ENCODE data around the gene SLC35G6.
"Not testable (repeated sequence)": the region's sequence is repeated elsewhere in the genome, so short reads cannot be mapped to it uniquely, and the experiment has no call there.

Gene SLC35G6

GRCh38 chr17:7466318-7466638 is 15.0 kb upstream of the SLC35G6 start:
- Histone ChIP-seq H3K4me1 (ENCODE audit: insufficient read depth, low read length) (peaks cover 16% of the 10 kb centered on the region), H2AFZ (ENCODE audit: low read depth, low read length) (no peak overlapping the region), H3K36me3 (ENCODE audit: insufficient read depth, low read length) (peaks cover 22% of the 10 kb centered on the region), H3K27me3 (ENCODE audit: insufficient read depth, low read length) (no peaks in the 10 kb centered on the region), H3K4me3 (ENCODE audit: low read length) (no peak overlapping the region), H3K9me3 (ENCODE audit: low read length) (no peaks in the 10 kb centered on the region)

GRCh38 chr17:7466639-7467341 is 14.5 kb upstream of the SLC35G6 start:
- Histone ChIP-seq H3K4me1 (ENCODE audit: insufficient read depth, low read length) (peaks cover 16% of the 10 kb centered on the region), H2AFZ (ENCODE audit: low read depth, low read length) (no peak overlapping the region), H3K36me3 (ENCODE audit: insufficient read depth, low read length) (peaks cover 22% of the 10 kb centered on the region), H3K9me3 (ENCODE audit: low read length) (no peaks in the 10 kb centered on the region), H3K4me3 (ENCODE audit: low read length) (no peak overlapping the region), H3K27me3 (ENCODE audit: insufficient read depth, low read length) (no peaks in the 10 kb centered on the region)

GRCh38 chr17:7467498-7467897 is 13.7 kb upstream of the SLC35G6 start:
- no peak overlapping the region for H3K4me3 ChIP-seq (ENCODE audit: low read length)
- no peaks in the 10 kb centered on the region for H3K9me3 ChIP-seq (ENCODE audit: low read length)
- H3K4me1 ChIP-seq (ENCODE audit: insufficient read depth, low read length): peaks cover 16% of the 10 kb centered on the region
- H3K36me3 ChIP-seq (ENCODE audit: insufficient read depth, low read length): peaks cover 16% of the 10 kb centered on the region
- no peak overlapping the region for H2AFZ ChIP-seq (ENCODE audit: low read depth, low read length)
- no peaks in the 10 kb centered on the region for H3K27me3 ChIP-seq (ENCODE audit: insufficient read depth, low read length)

GRCh38 chr17:7468290-7468689 is 13.0 kb upstream of the SLC35G6 start:
- H3K36me3 ChIP-seq (ENCODE audit: insufficient read depth, low read length): peaks cover 12% of the 10 kb centered on the region
- no peak overlapping the region for H3K4me3 ChIP-seq (ENCODE audit: low read length)
- H3K4me1 ChIP-seq (ENCODE audit: insufficient read depth, low read length): peaks cover 16% of the 10 kb centered on the region
- no peaks in the 10 kb centered on the region for H3K9me3 ChIP-seq (ENCODE audit: low read length)
- H2AFZ ChIP-seq (ENCODE audit: low read depth, low read length): no peak overlapping the region
- H3K27me3 ChIP-seq (ENCODE audit: insufficient read depth, low read length): no peaks in the 10 kb centered on the region

- Histone ChIP-seq H3K36me3 (ENCODE audit: insufficient read depth, low read length) (peaks cover 7% of the 10 kb centered on the region), H3K9me3 (ENCODE audit: low read length) (no peaks in the 10 kb centered on the region), H2AFZ (ENCODE audit: low read depth, low read length) (no peak overlapping the region), H3K27me3 (ENCODE audit: insufficient read depth, low read length) (no peaks in the 10 kb centered on the region), H3K4me3 (ENCODE audit: low read length) (no peak overlapping the region), H3K4me1 (ENCODE audit: insufficient read depth, low read length) (peaks cover 16% of the 10 kb centered on the region)
Observed at GRCh38 chr17:7468804-7469389, 12.3 kb upstream of the SLC35G6 start.

GRCh38 chr17:7469843-7470242 is 11.4 kb upstream of the SLC35G6 start:
- not testable (repeated sequence) for H3K27me3 ChIP-seq (ENCODE audit: insufficient read depth, low read length); H2AFZ ChIP-seq (ENCODE audit: low read depth, low read length); H3K36me3 ChIP-seq (ENCODE audit: insufficient read depth, low read length); H3K9me3 ChIP-seq (ENCODE audit: low read length); H3K4me3 ChIP-seq (ENCODE audit: low read length)
- peaks cover 16% of the 10 kb centered on the region for H3K4me1 ChIP-seq (ENCODE audit: insufficient read depth, low read length)

GRCh38 chr17:7470457-7470973 is 10.7 kb upstream of the SLC35G6 start:
- H3K36me3 ChIP-seq (ENCODE audit: insufficient read depth, low read length); H2AFZ ChIP-seq (ENCODE audit: low read depth, low read length); H3K27me3 ChIP-seq (ENCODE audit: insufficient read depth, low read length); H3K9me3 ChIP-seq (ENCODE audit: low read length); H3K4me3 ChIP-seq (ENCODE audit: low read length): not testable (repeated sequence)
- H3K4me1 ChIP-seq (ENCODE audit: insufficient read depth, low read length): peaks cover 16% of the 10 kb centered on the region

- Histone ChIP-seq H2AFZ (ENCODE audit: low read depth, low read length) (no peak overlapping the region), H3K27me3 (ENCODE audit: insufficient read depth, low read length) (no peaks in the 10 kb centered on the region), H3K4me1 (ENCODE audit: insufficient read depth, low read length) (peaks cover 14% of the 10 kb centered on the region), H3K4me3 (ENCODE audit: low read length) (no peak overlapping the region), H3K36me3 (ENCODE audit: insufficient read depth, low read length) (peaks cover under 1% of the 10 kb centered on the region), H3K9me3 (ENCODE audit: low read length) (no peaks in the 10 kb centered on the region)
Observed at GRCh38 chr17:7471729-7472128, 9.5 kb upstream of the SLC35G6 start.

- not testable (repeated sequence) for H3K27me3 ChIP-seq (ENCODE audit: insufficient read depth, low read length); H3K36me3 ChIP-seq (ENCODE audit: insufficient read depth, low read length)
Observed at GRCh38 chr17:7474767-7475166, 6.5 kb upstream of the SLC35G6 start.

GRCh38 chr17:7475764-7476422 is 5.4 kb upstream of the SLC35G6 start:
- Histone ChIP-seq H3K27me3 (ENCODE audit: insufficient read depth, low read length) (no peaks in the 10 kb centered on the region), H3K4me1 (ENCODE audit: insufficient read depth, low read length) (peaks cover 23% of the 10 kb centered on the region), H2AFZ (ENCODE audit: low read depth, low read length) (no peak overlapping the region), H3K9me3 (ENCODE audit: low read length) (no peaks in the 10 kb centered on the region), H3K4me3 (ENCODE audit: low read length) (no peak overlapping the region), H3K36me3 (ENCODE audit: insufficient read depth, low read length) (no peaks in the 10 kb centered on the region)

More at GRCh38 chr17:7474767-7475166, 6.5 kb upstream of the SLC35G6 start:
- not testable (repeated sequence) for H2AFZ ChIP-seq (ENCODE audit: low read depth, low read length); H3K9me3 ChIP-seq (ENCODE audit: low read length); H3K4me3 ChIP-seq (ENCODE audit: low read length)
- H3K4me1 ChIP-seq (ENCODE audit: insufficient read depth, low read length): peaks cover 18% of the 10 kb centered on the region

GRCh38 chr17:7476494-7476893 is 4.8 kb upstream of the SLC35G6 start:
- no peaks in the 10 kb centered on the region for H3K36me3 ChIP-seq (ENCODE audit: insufficient read depth, low read length)
- H3K27me3 ChIP-seq (ENCODE audit: insufficient read depth, low read length): no peaks in the 10 kb centered on the region
- no peak overlapping the region for H2AFZ ChIP-seq (ENCODE audit: low read depth, low read length)
- no peak overlapping the region for H3K4me3 ChIP-seq (ENCODE audit: low read length)
- no peaks in the 10 kb centered on the region for H3K9me3 ChIP-seq (ENCODE audit: low read length)
- peaks cover 25% of the 10 kb centered on the region for H3K4me1 ChIP-seq (ENCODE audit: insufficient read depth, low read length)

GRCh38 chr17:7476951-7477350 is 4.3 kb upstream of the SLC35G6 start:
- H2AFZ ChIP-seq (ENCODE audit: low read depth, low read length): no peak overlapping the region
- no peak overlapping the region for H3K4me3 ChIP-seq (ENCODE audit: low read length)

GRCh38 chr17:7477392-7478275 is 3.6 kb upstream of the SLC35G6 start:
- H3K4me1 ChIP-seq (ENCODE audit: insufficient read depth, low read length): peaks cover 25% of the 10 kb centered on the region
- H3K27me3 ChIP-seq (ENCODE audit: insufficient read depth, low read length): no peaks in the 10 kb centered on the region
- no peaks in the 10 kb centered on the region for H3K36me3 ChIP-seq (ENCODE audit: insufficient read depth, low read length)
- H3K9me3 ChIP-seq (ENCODE audit: low read length): no peaks in the 10 kb centered on the region
- peak overlapping the region; percentile 55 for H3K4me3 ChIP-seq (ENCODE audit: low read length)
- H2AFZ ChIP-seq (ENCODE audit: low read depth, low read length): no peak overlapping the region

More at GRCh38 chr17:7476951-7477350, 4.3 kb upstream of the SLC35G6 start:
- Histone ChIP-seq H3K36me3 (ENCODE audit: insufficient read depth, low read length) (no peaks in the 10 kb centered on the region), H3K9me3 (ENCODE audit: low read length) (no peaks in the 10 kb centered on the region), H3K4me1 (ENCODE audit: insufficient read depth, low read length) (peaks cover 25% of the 10 kb centered on the region), H3K27me3 (ENCODE audit: insufficient read depth, low read length) (no peaks in the 10 kb centered on the region)

Data from neuron (in vitro differentiated cells).